Lower leg skin (tissue), 3 donors: ENCODE measurements around the gene RPS6KA6.

Source experiments
- CTCF ChIP-seq, 3 donors: fragments of 450-650 bp; IDR thresholded peaks; one replicate each; pipeline ENCODE4 v1.5.1; 2016; ENCODE audit warnings: antibody characterized with exemption in 3 of 3, mild to moderate bottlenecking in 3 of 3, moderate library complexity in 2 of 3
- POLR2A ChIP-seq, 2 donors: fragments of 450-650 bp; IDR thresholded peaks; one replicate each; pipeline ENCODE4 v1.6.1; 2016 to 2017; ENCODE audit warnings: antibody characterized with exemption in 2 of 2, mild to moderate bottlenecking in 1 of 2, moderate library complexity in 1 of 2

GRCh38 chrX:84175274-84175673 lies 12.7 kb downstream of the RPS6KA6 start:
- no peak for TF ChIP-seq CTCF (IDR thresholded peaks at IDR 0.05)
- no peak for TF ChIP-seq POLR2A (IDR thresholded peaks at IDR 0.05)
